ENCODE measurements around the gene BARX2. TPM values are rescaled to one million over a fixed set of nuclear protein-coding genes. Genes with fewer than 3 reads are reported as not detected.

The BARX2 gene
- polyA plus RNA-seq, 1 experiment = not detected

- H3K36me3 ChIP-seq (ENCODE audit: control insufficient read depth, insufficient read depth, low read length) = no peaks in the 10 kb centered on the region
- H3K27me3 ChIP-seq (ENCODE audit: control insufficient read depth, insufficient read depth, low read length) = no peaks in the 10 kb centered on the region
- POLR2A ChIA-PET = no interaction called here
- no peak for DNase-seq (ENCODE audit: low read depth)
- TF ChIP-seq CTCF (IDR thresholded peaks at IDR 0.05; ENCODE audit: insufficient read depth, low read depth, low read length) = no peak
- no peak overlapping the region for H3K4me3 ChIP-seq (ENCODE audit: low read depth, low read length)
- CTCF ChIA-PET = no interaction called here
Measured at GRCh38 chr11:129426776-129427175, 51.1 kb downstream of the BARX2 start.

GRCh38 chr11:129427376-129427775, 51.7 kb downstream of the BARX2 start:
- TF ChIP-seq CTCF (IDR thresholded peaks at IDR 0.05; ENCODE audit: insufficient read depth, low read depth, low read length) = no peak
- DNase-seq (ENCODE audit: low read depth) = no peak
- ChIA-PET POLR2A (no interaction called here), CTCF (no interaction called here)
- no peak overlapping the region for H3K4me3 ChIP-seq (ENCODE audit: low read depth, low read length)
- H3K36me3 ChIP-seq (ENCODE audit: control insufficient read depth, insufficient read depth, low read length) = no peaks in the 10 kb centered on the region
- H3K27me3 ChIP-seq (ENCODE audit: control insufficient read depth, insufficient read depth, low read length) = no peaks in the 10 kb centered on the region

GRCh38 chr11:129427816-129428406, 52.3 kb downstream of the BARX2 start:
- CTCF ChIA-PET = no interaction called here
- Histone ChIP-seq H3K36me3 (ENCODE audit: control insufficient read depth, insufficient read depth, low read length) (no peaks in the 10 kb centered on the region), H3K27me3 (ENCODE audit: control insufficient read depth, insufficient read depth, low read length) (no peaks in the 10 kb centered on the region), H3K4me3 (ENCODE audit: low read depth, low read length) (no peak overlapping the region)
- no peak for TF ChIP-seq CTCF (IDR thresholded peaks at IDR 0.05; ENCODE audit: insufficient read depth, low read depth, low read length)
- POLR2A ChIA-PET = no interaction called here
- no peak for DNase-seq (ENCODE audit: low read depth)

- H3K36me3 ChIP-seq (ENCODE audit: control insufficient read depth, insufficient read depth, low read length) = no peaks in the 10 kb centered on the region
- CTCF ChIA-PET = interaction anchor here (0.7 kb wide), 1 partner anchor 230 kb away, joined by 3 read pairs; no protein-coding TSS in a partner anchor
- H3K4me3 ChIP-seq (ENCODE audit: low read depth, low read length) = no peak overlapping the region
- no peaks in the 10 kb centered on the region for H3K27me3 ChIP-seq (ENCODE audit: control insufficient read depth, insufficient read depth, low read length)
- DNase-seq (ENCODE audit: low read depth) = no peak
- no peak for TF ChIP-seq CTCF (IDR thresholded peaks at IDR 0.05; ENCODE audit: insufficient read depth, low read depth, low read length)
- POLR2A ChIA-PET = no interaction called here
Measured at GRCh38 chr11:129428557-129428956, 52.9 kb downstream of the BARX2 start.

- no peak for TF ChIP-seq CTCF (IDR thresholded peaks at IDR 0.05; ENCODE audit: insufficient read depth, low read depth, low read length)
- H3K27me3 ChIP-seq (ENCODE audit: control insufficient read depth, insufficient read depth, low read length) = no peaks in the 10 kb centered on the region
- CTCF ChIA-PET = interaction anchor here (1.5 kb wide), 1 partner anchor 17 kb away, joined by 4 read pairs; no protein-coding TSS in a partner anchor
Measured at GRCh38 chr11:129434641-129435498, 59.2 kb downstream of the BARX2 start.

More at GRCh38 chr11:129434641-129435498, 59.2 kb downstream of the BARX2 start:
- H3K4me3 ChIP-seq (ENCODE audit: low read depth, low read length) = no peak overlapping the region
- POLR2A ChIA-PET = no interaction called here
- no peaks in the 10 kb centered on the region for H3K36me3 ChIP-seq (ENCODE audit: control insufficient read depth, insufficient read depth, low read length)
- no peak for DNase-seq (ENCODE audit: low read depth)

All from BJ (cell line).